Ishikawa (cell line): ENCODE results near the gene POLN.

Source experiments
- CEBPB ChIP-seq: IDR thresholded peaks from 2 replicates; pipeline ENCODE4 v1.6.1; 2012
- MAX ChIP-seq: IDR thresholded peaks from 2 replicates; pipeline ENCODE4 v1.6.1; 2012
- RAD21 ChIP-seq: IDR thresholded peaks from 2 replicates; pipeline ENCODE4 v1.6.1; 2012; ENCODE audit warnings: low read depth

DNA sequence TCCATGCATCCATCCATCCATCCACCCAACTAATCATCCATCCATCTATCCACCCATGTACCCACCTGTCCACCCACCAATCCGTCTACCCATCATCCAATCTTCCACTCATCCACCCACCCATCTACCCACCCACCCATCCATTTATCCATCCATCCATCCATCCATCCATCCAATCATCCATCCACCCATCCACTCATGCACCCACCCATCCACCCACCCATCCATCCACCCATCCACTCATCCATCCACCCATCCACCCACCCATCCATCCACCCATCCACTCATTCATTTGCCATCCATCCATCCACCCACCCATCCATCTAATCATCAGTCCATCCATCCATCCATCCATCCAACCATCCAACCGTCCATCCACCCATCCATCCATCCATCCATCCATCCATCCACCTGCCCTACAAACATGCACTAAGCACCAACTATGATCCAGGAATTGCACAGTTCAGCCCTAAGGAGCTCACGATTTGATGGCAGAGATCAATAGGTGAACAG lies 41.3 kb upstream of the POLN start:
- TF ChIP-seq CEBPB, result no peak
- TF ChIP-seq RAD21, result no peak
- TF ChIP-seq MAX, result no peak
